ENCODE results near the gene PRLR. TPM values are rescaled to one million over a fixed set of nuclear protein-coding genes. Genes with fewer than 3 reads are reported as not detected.

Gene PRLR
- total and polyA plus RNA-seq, 10 donors, result 0.02 to 0.82 (median 0.26) TPM

- Histone ChIP-seq H3K4me3 (no peak overlapping the region), H3K36me3 (no peaks in the 10 kb centered on the region), H3K9me3 (no peaks in the 10 kb centered on the region), H3K27ac (no peak overlapping the region), H3K27me3 (replicated peaks in 1 of 7) (no peaks in the 10 kb centered on the region), H3K4me1 (peaks cover 0 to 9% (median 0%) of the 10 kb centered on the region in 6 donors)
- no peak for DNase-seq
- intact Hi-C loops (cut with DNase I; ENCODE audit: low total_unique reads), result no loop called here
- TF ChIP-seq POLR2AphosphoS5 (IDR thresholded peaks at IDR 0.05) (no peak), CTCF (IDR thresholded peaks at IDR 0.05 in 8 of 11, conservative IDR thresholded peaks at IDR 0.05 in 3 of 11) (no peak), POLR2A (IDR thresholded peaks at IDR 0.05) (no peak)
- WGBS, 5 donors, result 86 to 98% (median 93%) methylated on average over 2 of the region's 2 CpGs
These were observed 16.2 kb downstream of the PRLR start for GRCh38 chr5:35214051-35214450.

- WGBS, 5 donors, result 92 to 97% (median 94%) methylated on average over 3 of the region's 3 CpGs
- no peak overlapping the region for H3K27ac ChIP-seq
- no peak for TF ChIP-seq POLR2A (IDR thresholded peaks at IDR 0.05)
- no peak for TF ChIP-seq POLR2AphosphoS5 (IDR thresholded peaks at IDR 0.05)
- TF ChIP-seq CTCF (IDR thresholded peaks at IDR 0.05 in 8 of 11, conservative IDR thresholded peaks at IDR 0.05 in 3 of 11), result no peak
- DNase-seq, result no peak
- H3K4me3 ChIP-seq, result no peak overlapping the region
- H3K27me3 ChIP-seq (replicated peaks in 1 of 7), result no peaks in the 10 kb centered on the region
- H3K9me3 ChIP-seq, result no peaks in the 10 kb centered on the region
- no peaks in the 10 kb centered on the region for H3K36me3 ChIP-seq
- H3K4me1 ChIP-seq, result peaks cover 0 to 9% (median 0%) of the 10 kb centered on the region in 6 donors
- intact Hi-C loops (cut with DNase I; ENCODE audit: low total_unique reads), result no loop called here
These were observed 16.7 kb downstream of the PRLR start for GRCh38 chr5:35213608-35214007.

GRCh38 chr5:35212122-35212982 lies 17.9 kb downstream of the PRLR start:
- peaks cover 0 to 9% (median 0%) of the 10 kb centered on the region in 6 donors for H3K4me1 ChIP-seq
- 35 to 59% (median 49%) methylated on average over 3 of the region's 3 CpGs for WGBS, 5 donors
- intact Hi-C loops (cut with DNase I; ENCODE audit: low total_unique reads), result no loop called here
- no peak for DNase-seq
- no peak for TF ChIP-seq POLR2A (IDR thresholded peaks at IDR 0.05)
- TF ChIP-seq CTCF (IDR thresholded peaks at IDR 0.05 in 8 of 11, conservative IDR thresholded peaks at IDR 0.05 in 3 of 11), result no peak
- no peak for TF ChIP-seq POLR2AphosphoS5 (IDR thresholded peaks at IDR 0.05)
- H3K36me3 ChIP-seq, result no peaks in the 10 kb centered on the region
- no peaks in the 10 kb centered on the region for H3K27me3 ChIP-seq (replicated peaks in 1 of 7)
- H3K27ac ChIP-seq, result peak overlapping the region in 4 of 8 donors; percentile 35 to 53 (median 44)
- H3K4me3 ChIP-seq, result no peak overlapping the region
- no peaks in the 10 kb centered on the region for H3K9me3 ChIP-seq

- Histone ChIP-seq H3K9me3 (no peaks in the 10 kb centered on the region), H3K27me3 (replicated peaks in 1 of 7) (peaks cover 0 to 5% (median 0%) of the 10 kb centered on the region in 7 donors), H3K36me3 (no peaks in the 10 kb centered on the region), H3K27ac (no peak overlapping the region), H3K4me1 (peaks cover 0 to 9% (median 0%) of the 10 kb centered on the region in 6 donors), H3K4me3 (no peak overlapping the region)
- DNase-seq, result no peak
- intact Hi-C loops (cut with DNase I; ENCODE audit: low total_unique reads), result no loop called here
- no peak for TF ChIP-seq POLR2A (IDR thresholded peaks at IDR 0.05)
- TF ChIP-seq POLR2AphosphoS5 (IDR thresholded peaks at IDR 0.05), result no peak
- no peak for TF ChIP-seq CTCF (IDR thresholded peaks at IDR 0.05 in 8 of 11, conservative IDR thresholded peaks at IDR 0.05 in 3 of 11)
- 86 to 98% (median 97%) methylated on average over 3 of the region's 3 CpGs for WGBS, 5 donors
These were observed 20.4 kb downstream of the PRLR start for GRCh38 chr5:35209862-35210261.
